CD4-positive, CD25-positive, alpha-beta regulatory T cell (primary cell): ENCODE data around the gene BBS10. TPM values are rescaled to one million over a fixed set of nuclear protein-coding genes. Genes with fewer than 3 reads are reported as not detected.

Experiments used
- ATAC-seq, 2 donors: fragments of 150-1000 bp; cut with Tn5 transposase; one replicate each; pipeline ENCODE4 v1.10.0; 2021; ENCODE audit warnings: low read depth in 2 of 2, moderate number of reproducible peaks in 2 of 2, moderate library complexity in 1 of 2
- DNase-seq, 3 donors: peaks; one replicate each; pipeline versions ENCODE4 v3.0.0 to v3.0.0-alpha.2; 2012 to 2022; ENCODE audit warnings: mixed read lengths in 1 of 3
- H3K27ac ChIP-seq: one replicate; pipeline ENCODE4 v1.7.0; 2013; ENCODE audit warnings: mild to moderate bottlenecking, low read length; ENCODE audit not compliant: insufficient read depth, poor library complexity, severe bottlenecking
- H3K27me3 ChIP-seq: one replicate; pipeline ENCODE4 v1.7.0; 2013; ENCODE audit warnings: low read length; ENCODE audit not compliant: control insufficient read depth, insufficient read depth
- H3K36me3 ChIP-seq: one replicate; pipeline ENCODE4 v1.7.0; 2013; ENCODE audit warnings: mild to moderate bottlenecking, low read length, moderate library complexity; ENCODE audit not compliant: control insufficient read depth, insufficient read depth
- H3K4me1 ChIP-seq: 2 replicates; pipeline ENCODE4 v1.7.0; 2013; ENCODE audit warnings: mild to moderate bottlenecking, low read length; ENCODE audit not compliant: insufficient read depth, control insufficient read depth, poor library complexity, severe bottlenecking
- H3K4me3 ChIP-seq: one replicate; pipeline ENCODE4 v1.7.0; 2013; ENCODE audit warnings: low read depth, mild to moderate bottlenecking, low read length, moderate library complexity
- H3K9me3 ChIP-seq, 2 experiments: 1 replicate in 1 of 2; 2 replicates in 1 of 2; pipeline ENCODE4 v1.7.0; 2013; ENCODE audit warnings: low read length in 2 of 2, mild to moderate bottlenecking in 1 of 2, moderate library complexity in 1 of 2; ENCODE audit not compliant: control insufficient read depth in 2 of 2
- H3K27ac Mint-ChIP-seq, 3 donors: one replicate each; pipeline ENCODE4 v1.8.0; 2020 to 2022; ENCODE audit warnings: mild to moderate bottlenecking in 3 of 3, mixed read lengths in 3 of 3, moderate library complexity in 2 of 3
- H3K27me3 Mint-ChIP-seq: one replicate; pipeline ENCODE4 v1.8.0; 2022; ENCODE audit warnings: mild to moderate bottlenecking, mixed read lengths
- H3K36me3 Mint-ChIP-seq: one replicate; pipeline ENCODE4 v1.8.0; 2020; ENCODE audit warnings: mixed read lengths
- H3K4me1 Mint-ChIP-seq, 4 donors: one replicate each; pipeline ENCODE4 v1.8.0; 2020 to 2022; ENCODE audit warnings: mixed read lengths in 4 of 4, mild to moderate bottlenecking in 1 of 4
- H3K4me3 Mint-ChIP-seq, 4 donors: one replicate each; pipeline ENCODE4 v1.8.0; 2020 to 2022; ENCODE audit warnings: mild to moderate bottlenecking in 4 of 4, mixed read lengths in 4 of 4, moderate library complexity in 3 of 4
- H3K9me3 Mint-ChIP-seq, 7 donors: one replicate each; pipeline ENCODE4 v1.8.0; 2020 to 2022; ENCODE audit warnings: mixed read lengths in 7 of 7, mild to moderate bottlenecking in 3 of 7, moderate library complexity in 2 of 7
- polyA plus RNA-seq, 4 donors: library from polyadenylated mRNA; unstranded; fragments of 300-500 nt; fragmentation: Illumina TruSeq; gene quantifications; one replicate each; pipeline ENCODE4 v1.2.3, GENCODE V29; 2021
- total RNA-seq: library from RNA; stranded (reverse); gene quantifications from one replicate; pipeline ENCODE4 v1.2.3, GENCODE V29; 2022

The BBS10 gene
- total and polyA plus RNA-seq, 5 donors from 2014 or later = 1.0 to 4.3 (median 2.9) TPM

DNA sequence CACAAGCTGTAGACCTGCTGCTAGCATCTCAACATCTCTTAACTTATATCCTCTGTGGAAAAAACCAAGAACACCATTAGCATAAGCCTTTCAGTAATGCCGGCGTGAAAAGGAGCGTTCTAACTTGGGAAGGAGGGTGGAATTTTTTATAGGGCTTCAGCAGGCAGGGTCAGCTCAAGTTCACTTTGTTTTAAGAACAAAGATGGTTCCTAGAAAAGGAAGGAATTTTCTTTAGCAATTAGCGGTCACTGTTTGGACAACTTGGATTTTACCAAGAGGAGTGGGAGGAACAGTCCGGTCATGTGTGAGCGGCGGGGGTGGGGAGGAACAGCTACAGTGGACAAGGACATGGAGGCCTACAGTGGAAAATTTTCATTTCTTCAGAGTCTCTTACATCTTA, 35.9 kb downstream of the BBS10 start:
- H3K4me1 ChIP-seq = no peaks in the 10 kb centered on the region
- H3K4me3 ChIP-seq = no peak overlapping the region
- peaks cover 0 to 2% (median 0%) of the 10 kb centered on the region in 7 donors for H3K9me3 Mint-ChIP-seq
- DNase-seq (no peak), ATAC-seq (no peak)
- no peaks in the 10 kb centered on the region for H3K4me1 Mint-ChIP-seq
- no peak overlapping the region for H3K4me3 Mint-ChIP-seq
- peaks cover 26% of the 10 kb centered on the region for H3K27me3 Mint-ChIP-seq
- H3K9me3 ChIP-seq = no peaks in the 10 kb centered on the region
- H3K36me3 Mint-ChIP-seq = no peaks in the 10 kb centered on the region
- no peaks in the 10 kb centered on the region for H3K27me3 ChIP-seq
- H3K36me3 ChIP-seq = no peaks in the 10 kb centered on the region
- no peak overlapping the region for H3K27ac ChIP-seq
- no peak overlapping the region for H3K27ac Mint-ChIP-seq

DNA sequence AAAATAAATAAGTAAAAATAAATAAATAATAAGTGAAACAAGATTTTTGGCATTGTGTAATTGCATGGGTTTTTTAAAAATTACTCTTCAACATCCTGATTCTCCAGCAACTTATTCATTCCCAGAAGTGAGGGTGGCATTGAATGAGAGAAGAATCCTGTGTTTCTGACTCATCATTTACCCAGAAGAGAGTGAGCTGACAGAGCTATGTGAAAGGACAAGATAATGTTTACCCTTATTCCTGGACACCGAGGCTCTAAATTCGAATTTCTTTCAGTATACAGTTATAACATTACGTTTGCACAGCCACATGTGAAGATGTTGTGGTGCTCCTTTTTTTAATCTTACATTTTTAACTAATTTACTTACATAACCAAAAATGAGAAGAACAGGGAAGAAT, 36.4 kb downstream of the BBS10 start:
- ATAC-seq = no peak
- H3K9me3 Mint-ChIP-seq = peaks cover 0 to 2% (median 0%) of the 10 kb centered on the region in 7 donors
- H3K36me3 Mint-ChIP-seq = no peaks in the 10 kb centered on the region
- no peak overlapping the region for H3K27ac Mint-ChIP-seq
- no peak overlapping the region for H3K4me3 Mint-ChIP-seq
- peaks cover 26% of the 10 kb centered on the region for H3K27me3 Mint-ChIP-seq
- Histone ChIP-seq H3K27ac (no peak overlapping the region), H3K36me3 (no peaks in the 10 kb centered on the region), H3K27me3 (no peaks in the 10 kb centered on the region), H3K4me1 (no peaks in the 10 kb centered on the region), H3K9me3 (no peaks in the 10 kb centered on the region), H3K4me3 (no peak overlapping the region)
- H3K4me1 Mint-ChIP-seq = no peaks in the 10 kb centered on the region
- DNase-seq = no peak

DNA sequence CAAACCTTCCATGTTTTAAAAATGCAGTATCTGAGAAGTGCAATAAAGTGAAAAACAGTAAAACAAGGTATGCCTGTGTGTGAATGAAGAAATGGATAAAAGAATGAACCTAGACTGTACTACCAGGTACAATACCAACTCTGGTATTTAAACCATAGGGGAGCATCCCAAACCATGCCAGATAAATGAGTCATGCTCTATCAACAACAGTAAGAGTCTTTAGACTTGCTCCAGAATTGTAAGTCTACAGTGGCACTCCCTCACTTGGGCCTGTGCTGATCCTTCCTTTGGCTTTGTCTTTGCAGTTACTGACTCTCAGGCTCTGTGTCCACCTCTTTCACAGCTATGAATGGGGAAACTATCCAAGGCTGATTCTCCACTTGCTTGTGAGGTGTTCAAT, 38.1 kb downstream of the BBS10 start:
- Histone ChIP-seq H3K27ac (no peak overlapping the region), H3K27me3 (no peaks in the 10 kb centered on the region), H3K36me3 (no peaks in the 10 kb centered on the region), H3K9me3 (no peaks in the 10 kb centered on the region), H3K4me1 (no peaks in the 10 kb centered on the region), H3K4me3 (no peak overlapping the region)
- no peak overlapping the region for H3K4me3 Mint-ChIP-seq
- H3K36me3 Mint-ChIP-seq = no peaks in the 10 kb centered on the region
- peaks cover 18% of the 10 kb centered on the region for H3K27me3 Mint-ChIP-seq
- no peak for ATAC-seq
- H3K9me3 Mint-ChIP-seq = no peaks in the 10 kb centered on the region
- no peak overlapping the region for H3K27ac Mint-ChIP-seq
- no peaks in the 10 kb centered on the region for H3K4me1 Mint-ChIP-seq
- no peak for DNase-seq

DNA sequence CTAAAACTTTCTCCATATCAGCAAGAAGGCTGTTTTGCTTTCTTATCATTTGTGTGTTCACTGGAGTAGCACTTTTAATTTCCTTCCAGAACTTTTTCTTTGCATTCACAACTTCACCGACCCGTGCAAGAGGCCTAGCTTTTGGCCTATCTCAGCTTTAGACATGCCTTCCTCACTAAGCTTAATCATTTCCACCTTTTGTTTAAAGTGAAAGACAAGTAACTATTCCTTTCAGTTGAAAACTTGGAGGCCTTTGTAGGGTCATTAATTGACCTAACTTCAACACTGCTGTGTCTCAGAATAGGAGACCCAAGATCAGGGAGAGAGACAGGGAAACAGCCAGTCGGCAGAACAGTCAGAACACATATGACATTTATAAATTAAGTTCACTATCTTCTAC, 39.3 kb downstream of the BBS10 start:
- no peaks in the 10 kb centered on the region for H3K36me3 ChIP-seq
- Mint-ChIP-seq H3K4me3 (no peak overlapping the region), H3K27ac (no peak overlapping the region), H3K36me3 (no peaks in the 10 kb centered on the region), H3K27me3 (peaks cover 18% of the 10 kb centered on the region), H3K4me1 (no peaks in the 10 kb centered on the region), H3K9me3 (no peaks in the 10 kb centered on the region)
- H3K4me3 ChIP-seq = no peak overlapping the region
- H3K4me1 ChIP-seq = no peaks in the 10 kb centered on the region
- no peaks in the 10 kb centered on the region for H3K9me3 ChIP-seq
- DNase-seq = no peak
- no peak overlapping the region for H3K27ac ChIP-seq
- no peak for ATAC-seq
- no peaks in the 10 kb centered on the region for H3K27me3 ChIP-seq

DNA sequence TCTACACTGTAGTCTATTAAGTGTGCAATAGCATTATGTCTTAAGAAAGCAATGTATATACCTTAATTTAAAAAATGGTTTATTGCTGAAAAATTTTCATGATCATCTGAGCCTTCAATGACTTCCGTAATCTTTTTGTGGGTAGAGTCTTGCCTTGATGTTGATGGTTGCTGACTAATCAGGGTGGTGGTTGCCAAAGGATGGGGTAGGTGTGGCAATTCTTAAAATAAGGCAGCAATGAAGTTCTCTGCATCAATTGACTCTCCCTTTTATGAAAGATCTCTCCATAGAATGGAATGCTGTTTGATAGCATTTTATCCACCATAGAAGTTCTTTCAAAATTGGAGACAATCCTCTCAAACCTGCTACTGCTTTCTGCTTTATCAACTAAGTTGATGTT, 41.1 kb downstream of the BBS10 start:
- no peaks in the 10 kb centered on the region for H3K27me3 ChIP-seq
- DNase-seq = no peak
- no peak overlapping the region for H3K27ac Mint-ChIP-seq
- H3K9me3 ChIP-seq = no peaks in the 10 kb centered on the region
- no peak overlapping the region for H3K27ac ChIP-seq
- no peaks in the 10 kb centered on the region for H3K4me1 ChIP-seq
- H3K4me3 Mint-ChIP-seq = no peak overlapping the region
- H3K27me3 Mint-ChIP-seq = peaks cover 18% of the 10 kb centered on the region
- H3K36me3 ChIP-seq = no peaks in the 10 kb centered on the region
- ATAC-seq = no peak
- no peaks in the 10 kb centered on the region for H3K4me1 Mint-ChIP-seq
- no peaks in the 10 kb centered on the region for H3K36me3 Mint-ChIP-seq
- no peaks in the 10 kb centered on the region for H3K9me3 Mint-ChIP-seq
- H3K4me3 ChIP-seq = no peak overlapping the region

DNA sequence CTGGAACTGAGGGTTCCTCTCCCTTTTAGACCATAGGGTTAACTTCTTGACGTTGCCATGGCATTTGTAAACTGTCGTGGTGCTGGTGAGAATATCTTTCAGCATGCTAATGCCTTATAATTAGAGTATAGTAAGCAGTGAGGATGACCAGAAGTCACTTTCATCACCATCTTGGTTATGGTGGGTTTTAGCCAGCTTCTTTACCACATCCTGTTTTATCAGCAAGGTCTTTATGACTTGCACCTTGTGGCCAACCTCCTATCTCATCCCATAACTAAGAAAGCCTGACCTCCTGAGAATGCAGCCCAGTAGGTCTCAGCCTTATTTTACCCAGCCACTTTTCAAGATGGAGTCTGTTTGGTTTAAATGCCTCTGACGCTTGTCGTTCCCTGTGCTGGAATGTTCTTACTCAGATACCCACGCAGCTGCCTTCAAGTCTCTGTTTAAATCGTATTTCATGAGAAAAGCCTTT, 44.2 kb downstream of the BBS10 start:
- H3K36me3 Mint-ChIP-seq = no peaks in the 10 kb centered on the region
- Histone ChIP-seq H3K4me1 (no peaks in the 10 kb centered on the region), H3K9me3 (no peaks in the 10 kb centered on the region), H3K27me3 (no peaks in the 10 kb centered on the region), H3K27ac (no peak overlapping the region), H3K36me3 (no peaks in the 10 kb centered on the region), H3K4me3 (no peak overlapping the region)
- H3K9me3 Mint-ChIP-seq = peaks cover 0 to 2% (median 0%) of the 10 kb centered on the region in 7 donors
- H3K27ac Mint-ChIP-seq = no peak overlapping the region
- DNase-seq (no peak), ATAC-seq (no peak)
- peaks cover 4% of the 10 kb centered on the region for H3K27me3 Mint-ChIP-seq
- no peak overlapping the region for H3K4me3 Mint-ChIP-seq
- H3K4me1 Mint-ChIP-seq = no peaks in the 10 kb centered on the region

DNA sequence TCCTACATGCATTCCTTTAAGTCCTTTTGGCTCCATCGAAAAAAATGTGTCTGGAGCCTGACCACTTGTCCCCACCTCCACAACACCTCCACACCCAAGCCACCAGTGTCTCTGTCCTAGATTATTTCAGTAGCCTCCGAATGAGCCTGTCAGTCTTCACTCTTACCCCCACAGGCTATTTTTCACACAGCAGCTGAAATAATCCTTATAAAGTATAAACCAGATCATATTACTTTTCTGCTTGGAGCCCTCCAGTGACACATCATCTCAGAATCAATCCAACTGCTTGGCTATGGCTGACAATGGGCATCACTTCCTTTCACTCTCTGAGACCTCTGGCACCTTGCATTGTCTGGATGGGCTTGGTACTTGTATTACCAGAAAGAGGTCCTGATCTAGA, 44.9 kb downstream of the BBS10 start:
- DNase-seq = no peak
- Mint-ChIP-seq H3K4me3 (no peak overlapping the region), H3K36me3 (no peaks in the 10 kb centered on the region), H3K27ac (no peak overlapping the region), H3K4me1 (no peaks in the 10 kb centered on the region), H3K9me3 (peaks cover 0 to 2% (median 0%) of the 10 kb centered on the region in 7 donors), H3K27me3 (no peaks in the 10 kb centered on the region)
- Histone ChIP-seq H3K4me3 (no peak overlapping the region), H3K4me1 (no peaks in the 10 kb centered on the region), H3K9me3 (no peaks in the 10 kb centered on the region), H3K27me3 (no peaks in the 10 kb centered on the region), H3K27ac (no peak overlapping the region), H3K36me3 (no peaks in the 10 kb centered on the region)
- no peak for ATAC-seq

DNA sequence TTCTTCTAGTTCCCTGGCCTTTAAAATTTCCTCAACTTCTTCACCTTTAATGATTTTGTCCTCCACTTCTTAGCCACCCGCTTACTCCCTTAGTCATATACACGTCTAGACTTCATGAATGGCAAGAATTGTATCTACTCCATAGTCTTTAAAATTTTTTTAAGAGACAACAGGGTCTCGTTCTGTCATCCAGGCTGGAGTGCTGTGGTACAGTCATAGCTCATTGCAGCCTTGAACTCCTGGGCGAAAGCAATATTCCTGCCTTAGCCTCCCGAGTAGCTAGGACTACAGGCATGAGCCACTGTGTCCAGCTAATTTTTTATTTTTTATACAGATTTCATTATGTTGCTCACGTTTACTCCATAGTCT, 47.9 kb downstream of the BBS10 start:
- H3K9me3 Mint-ChIP-seq = peaks cover 0 to 2% (median 0%) of the 10 kb centered on the region in 7 donors

More for the DNA sequence above, 47.9 kb downstream of the BBS10 start:
- Histone ChIP-seq H3K27me3 (no peaks in the 10 kb centered on the region), H3K4me3 (no peak overlapping the region), H3K27ac (no peak overlapping the region), H3K9me3 (no peaks in the 10 kb centered on the region), H3K36me3 (no peaks in the 10 kb centered on the region), H3K4me1 (no peaks in the 10 kb centered on the region)
- no peak overlapping the region for H3K4me3 Mint-ChIP-seq
- H3K27me3 Mint-ChIP-seq = no peaks in the 10 kb centered on the region
- DNase-seq (no peak), ATAC-seq (no peak)
- H3K27ac Mint-ChIP-seq = no peak overlapping the region
- H3K36me3 Mint-ChIP-seq = no peaks in the 10 kb centered on the region
- no peaks in the 10 kb centered on the region for H3K4me1 Mint-ChIP-seq
